Uterus (tissue), 2 donors: ENCODE data around the gene GAS7.

Experiments used
- POLR2A ChIP-seq, 2 donors: fragments of 450-650 bp; IDR thresholded peaks; one replicate each; pipeline ENCODE4 v1.6.1; 2016; ENCODE audit warnings: antibody characterized with exemption in 2 of 2, mild to moderate bottlenecking in 1 of 2, moderate library complexity in 1 of 2
- TF ChIP-seq, protein P1 (sequence below), 4 experiments: fragments of 200-600 bp in 2 of 4; fragments of 450-650 bp in 2 of 4; sonication (generic) in 2 of 4; IDR thresholded peaks; one replicate each; pipeline ENCODE4 v1.5.1; 2016 to 2019; ENCODE audit warnings: antibody characterized with exemption in 4 of 4, mild to moderate bottlenecking in 2 of 4, moderate library complexity in 1 of 4

DNA sequence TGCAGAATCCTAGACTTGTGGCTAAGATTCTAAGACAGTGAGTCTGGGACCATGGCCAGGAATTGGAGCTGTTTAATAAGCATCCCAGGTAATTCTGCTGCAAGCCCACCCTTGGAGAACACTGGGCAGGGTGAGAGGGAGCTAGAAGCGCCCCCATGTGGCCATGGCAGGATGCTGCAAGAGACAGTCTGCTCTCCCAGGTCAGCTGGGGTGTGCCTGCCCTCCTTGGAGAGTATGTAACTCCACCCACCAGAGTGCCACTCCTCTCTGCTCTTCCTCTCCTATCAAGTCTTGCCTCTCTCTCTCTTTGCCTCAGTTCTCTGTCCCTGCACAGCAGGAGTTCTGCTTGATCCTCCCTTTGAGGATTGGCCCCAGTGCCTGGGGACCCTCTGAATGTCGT, 308.3 kb downstream of the GAS7 start:
- TF ChIP-seq, protein P1, sequence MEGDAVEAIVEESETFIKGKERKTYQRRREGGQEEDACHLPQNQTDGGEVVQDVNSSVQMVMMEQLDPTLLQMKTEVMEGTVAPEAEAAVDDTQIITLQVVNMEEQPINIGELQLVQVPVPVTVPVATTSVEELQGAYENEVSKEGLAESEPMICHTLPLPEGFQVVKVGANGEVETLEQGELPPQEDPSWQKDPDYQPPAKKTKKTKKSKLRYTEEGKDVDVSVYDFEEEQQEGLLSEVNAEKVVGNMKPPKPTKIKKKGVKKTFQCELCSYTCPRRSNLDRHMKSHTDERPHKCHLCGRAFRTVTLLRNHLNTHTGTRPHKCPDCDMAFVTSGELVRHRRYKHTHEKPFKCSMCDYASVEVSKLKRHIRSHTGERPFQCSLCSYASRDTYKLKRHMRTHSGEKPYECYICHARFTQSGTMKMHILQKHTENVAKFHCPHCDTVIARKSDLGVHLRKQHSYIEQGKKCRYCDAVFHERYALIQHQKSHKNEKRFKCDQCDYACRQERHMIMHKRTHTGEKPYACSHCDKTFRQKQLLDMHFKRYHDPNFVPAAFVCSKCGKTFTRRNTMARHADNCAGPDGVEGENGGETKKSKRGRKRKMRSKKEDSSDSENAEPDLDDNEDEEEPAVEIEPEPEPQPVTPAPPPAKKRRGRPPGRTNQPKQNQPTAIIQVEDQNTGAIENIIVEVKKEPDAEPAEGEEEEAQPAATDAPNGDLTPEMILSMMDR (IDR thresholded peaks at IDR 0.05) = peak in 1 of 4 experiments; percentile 26
- no peak for TF ChIP-seq POLR2A (IDR thresholded peaks at IDR 0.05)
